ENCODE measurements around the gene IGHMBP2.

GRCh38 chr11:68882391-68882790, 21.3 kb upstream of the IGHMBP2 start:
- TF ChIP-seq, protein P1, sequence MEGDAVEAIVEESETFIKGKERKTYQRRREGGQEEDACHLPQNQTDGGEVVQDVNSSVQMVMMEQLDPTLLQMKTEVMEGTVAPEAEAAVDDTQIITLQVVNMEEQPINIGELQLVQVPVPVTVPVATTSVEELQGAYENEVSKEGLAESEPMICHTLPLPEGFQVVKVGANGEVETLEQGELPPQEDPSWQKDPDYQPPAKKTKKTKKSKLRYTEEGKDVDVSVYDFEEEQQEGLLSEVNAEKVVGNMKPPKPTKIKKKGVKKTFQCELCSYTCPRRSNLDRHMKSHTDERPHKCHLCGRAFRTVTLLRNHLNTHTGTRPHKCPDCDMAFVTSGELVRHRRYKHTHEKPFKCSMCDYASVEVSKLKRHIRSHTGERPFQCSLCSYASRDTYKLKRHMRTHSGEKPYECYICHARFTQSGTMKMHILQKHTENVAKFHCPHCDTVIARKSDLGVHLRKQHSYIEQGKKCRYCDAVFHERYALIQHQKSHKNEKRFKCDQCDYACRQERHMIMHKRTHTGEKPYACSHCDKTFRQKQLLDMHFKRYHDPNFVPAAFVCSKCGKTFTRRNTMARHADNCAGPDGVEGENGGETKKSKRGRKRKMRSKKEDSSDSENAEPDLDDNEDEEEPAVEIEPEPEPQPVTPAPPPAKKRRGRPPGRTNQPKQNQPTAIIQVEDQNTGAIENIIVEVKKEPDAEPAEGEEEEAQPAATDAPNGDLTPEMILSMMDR (IDR thresholded peaks at IDR 0.05; ENCODE audit: insufficient read depth, low read length, poor library complexity, severe bottlenecking) = no peak
- TF ChIP-seq EZH2phosphoT487 (conservative IDR thresholded peaks at IDR 0.05; ENCODE audit: low read length) = no peak

Data from SU-DHL-6 (cell line).